GM21786 (cell line): ENCODE measurements around the gene ZNF616.

Experiments used
- ATAC-seq: cut with Tn5 transposase; IDR thresholded peaks from one replicate; pipeline ENCODE4 v1.9.1; 2021; ENCODE audit not compliant: unreplicated experiment

Gene ZNF616

GRCh38 chr19:52139252-52140031 lies at the start of gene ZNF616:
TSS of gene ZNF616 (minus strand) at chr19:52139938. CDS start at chr19:52130512, 9,426 bp downstream.
- ATAC-seq: peak; percentile 44

GRCh38 chr19:52188822-52189734 lies 49.3 kb upstream of the ZNF616 start:
- ATAC-seq: peak; percentile 7

- ATAC-seq: no peak
These were observed 47.7 kb upstream of the ZNF616 start for GRCh38 chr19:52187407-52187806.

GRCh38 chr19:52176574-52176973 lies 36.8 kb upstream of the ZNF616 start:
- no peak for ATAC-seq

DNA sequence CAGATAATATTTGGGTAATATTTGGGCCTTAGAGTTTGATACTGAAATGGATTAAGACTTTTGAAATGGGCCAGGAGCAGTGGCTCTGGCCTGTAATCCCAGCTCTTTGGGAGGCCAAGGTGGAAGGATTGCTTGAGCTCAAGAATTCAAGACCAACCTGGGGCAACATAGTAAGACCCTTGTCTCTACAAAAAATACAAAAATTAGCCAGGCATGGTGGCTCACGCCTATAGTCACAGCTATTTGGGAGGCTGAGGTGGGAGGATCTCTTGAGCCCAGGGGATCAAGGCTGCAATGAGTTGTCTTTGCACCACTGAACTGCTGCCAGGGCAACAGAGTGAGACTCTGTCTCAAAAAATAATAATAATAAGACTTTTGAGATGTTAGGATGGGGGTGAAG lies 32.6 kb upstream of the ZNF616 start:
- no peak for ATAC-seq

- ATAC-seq: no peak
These were observed 31.8 kb upstream of the ZNF616 start, which contains the start of gene ZNF836 for GRCh38 chr19:52171321-52172169. TSS of gene ZNF836 (minus strand) at chr19:52171621. CDS start at chr19:52168072, 3,549 bp downstream.

- ATAC-seq: no peak
These were observed 31.2 kb upstream of the ZNF616 start for GRCh38 chr19:52170863-52171320.

GRCh38 chr19:52170304-52170703 lies 30.6 kb upstream of the ZNF616 start:
- ATAC-seq: no peak

DNA sequence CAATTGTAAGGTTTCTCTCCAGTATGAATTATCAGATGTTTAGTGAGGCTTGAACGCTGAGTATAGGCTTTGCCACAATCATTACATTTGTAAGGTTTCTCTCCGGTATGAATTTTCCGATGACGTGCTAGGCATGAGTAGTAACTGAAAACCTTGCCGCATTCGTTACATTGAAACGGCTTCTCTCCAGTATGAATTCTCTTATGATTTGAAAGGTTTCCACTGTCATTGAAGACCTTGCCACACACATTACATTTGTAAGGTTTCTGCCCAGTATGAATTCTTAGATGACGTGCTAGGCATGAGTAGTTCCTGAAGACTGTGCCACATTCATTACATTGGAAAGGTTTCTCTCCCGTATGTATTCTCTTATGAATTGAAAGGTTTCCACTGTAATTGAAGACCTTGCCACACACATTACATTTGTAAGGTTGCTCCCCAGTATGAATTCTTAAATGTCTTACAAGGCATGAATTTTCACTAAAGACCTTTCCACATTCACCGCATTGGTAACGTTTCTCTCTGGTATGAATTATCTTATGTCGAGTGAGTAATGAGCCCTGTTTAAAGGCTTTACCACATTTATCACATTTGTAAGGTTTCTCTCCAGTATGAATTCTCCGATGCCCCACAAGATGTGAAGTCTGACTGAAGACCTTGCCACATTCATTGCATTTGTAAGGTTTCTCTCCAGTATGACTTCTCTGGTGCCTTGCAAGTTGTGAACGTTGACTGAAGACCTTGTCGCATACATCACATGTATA lies 16.0 kb upstream of the ZNF616 start:
- no peak for ATAC-seq

DNA sequence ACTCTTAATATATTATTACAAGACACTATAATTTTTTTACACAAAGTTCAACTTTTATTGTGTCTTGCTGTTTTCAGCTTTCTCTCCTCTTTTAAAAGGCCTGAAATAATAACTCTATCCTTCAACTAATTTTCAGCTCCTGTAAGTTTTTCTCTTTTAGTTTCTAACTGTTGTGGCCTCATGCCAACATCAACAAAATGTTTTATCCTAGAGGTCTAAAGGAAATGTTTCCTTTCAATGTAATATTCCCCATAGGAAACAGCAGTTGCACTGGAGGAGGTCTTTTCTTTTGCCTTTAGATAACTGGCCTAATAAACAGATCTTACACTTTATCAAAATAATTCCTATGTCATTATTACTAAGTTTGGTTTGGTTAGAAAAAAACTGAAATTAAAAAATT lies 8.5 kb upstream of the ZNF616 start:
- ATAC-seq: no peak

- no peak for ATAC-seq
These were observed 2.4 kb upstream of the ZNF616 start for GRCh38 chr19:52142001-52142595.

GRCh38 chr19:52141203-52141602 lies 1.5 kb upstream of the ZNF616 start:
- no peak for ATAC-seq

DNA sequence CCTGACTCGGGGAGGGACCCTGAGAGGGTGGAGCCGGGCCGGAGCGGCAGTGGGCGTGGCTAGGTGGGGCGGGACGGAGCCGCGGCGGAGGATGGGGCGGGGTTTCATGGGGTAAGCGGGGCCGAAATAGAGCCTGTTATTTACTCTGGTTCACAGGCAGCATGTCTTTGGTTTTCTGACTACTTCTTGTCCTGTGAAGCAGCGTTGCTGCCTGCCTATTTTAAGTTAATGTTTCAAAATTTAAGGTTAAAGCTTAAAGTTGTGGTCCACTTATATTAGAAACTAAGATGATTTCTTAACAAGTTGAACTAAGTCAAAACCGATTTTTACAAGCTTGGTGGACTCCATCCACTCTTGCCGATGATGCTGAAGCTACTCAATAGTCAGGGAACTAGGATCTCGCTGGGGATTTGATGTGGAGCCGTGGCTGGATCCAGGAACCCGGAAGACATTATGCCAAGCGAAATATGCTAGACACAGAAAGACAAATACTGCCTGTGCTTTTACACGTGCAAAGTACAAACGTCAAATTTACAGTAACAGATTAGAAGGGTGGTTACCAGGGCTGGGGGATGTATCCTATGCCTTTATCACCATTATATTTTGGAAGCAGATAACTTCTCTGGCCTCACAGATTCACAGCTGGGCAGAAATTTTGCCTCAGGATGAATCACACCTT lies 433 bp upstream of the ZNF616 start:
- peak; percentile 94 for ATAC-seq

- no peak for ATAC-seq
These were observed 821 bp downstream of the ZNF616 start for GRCh38 chr19:52138983-52139251.

- ATAC-seq: no peak
These were observed 1.3 kb downstream of the ZNF616 start for GRCh38 chr19:52138278-52138982.

GRCh38 chr19:52120286-52120685 lies 19.5 kb downstream of the ZNF616 start:
- no peak for ATAC-seq

DNA sequence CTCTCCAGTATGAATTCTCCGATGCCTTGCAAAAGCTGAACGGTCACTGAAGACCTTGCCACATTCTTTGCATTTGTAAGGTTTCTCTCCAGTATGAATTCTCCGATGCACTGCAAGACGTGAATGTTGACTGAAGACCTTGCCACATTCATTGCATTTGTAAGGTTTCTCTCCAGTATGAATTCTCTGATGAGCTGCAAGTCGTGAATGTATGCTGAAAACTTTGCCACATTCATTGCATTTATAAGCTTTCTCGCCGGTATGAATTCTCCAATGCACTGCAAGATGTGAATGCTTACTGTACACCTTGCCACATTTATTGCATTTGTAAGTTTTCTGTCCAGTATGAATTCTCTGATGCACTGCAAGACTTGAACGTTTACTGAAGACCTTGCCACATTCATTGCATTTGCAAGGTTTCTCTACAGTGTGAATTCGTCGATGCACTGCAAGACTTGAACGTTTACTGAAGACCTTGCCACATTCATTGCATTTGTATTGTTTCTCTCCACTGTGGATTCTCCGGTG lies 24.1 kb downstream of the ZNF616 start:
- ATAC-seq: no peak

DNA sequence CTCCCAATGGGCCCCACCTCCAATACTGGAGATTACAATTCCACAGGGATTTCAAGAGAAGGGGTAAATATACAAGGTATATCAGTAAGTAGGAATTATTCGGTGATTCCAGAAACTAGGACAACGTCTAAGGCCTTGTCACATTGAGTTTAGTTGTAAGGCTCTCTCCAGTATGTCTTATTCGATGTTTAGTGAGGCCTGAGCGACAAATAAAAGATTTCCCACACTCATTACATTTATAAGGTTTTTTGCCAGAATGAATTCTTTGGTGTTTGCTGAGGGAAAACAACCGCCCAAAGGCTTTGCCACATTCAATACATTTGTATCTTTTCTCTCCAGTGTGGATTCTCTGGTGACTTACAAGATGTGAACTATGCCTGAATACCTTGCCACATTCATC lies 25.0 kb downstream of the ZNF616 start:
- no peak for ATAC-seq

- ATAC-seq: no peak
These were observed 27.1 kb downstream of the ZNF616 start for GRCh38 chr19:52112624-52113023.
